CD4-positive, alpha-beta T cell treated with Interferon alpha-2 for 1 hour (primary cell): ENCODE data around the gene SAMD15.
"Not testable (repeated sequence)": the region's sequence is repeated elsewhere in the genome, so short reads cannot be mapped to it uniquely, and the experiment has no call there.

Source experiments
- DNase-seq, 2 donors: peaks; one replicate each; pipeline ENCODE4 v3.0.0-alpha.2; 2020 to 2022

Gene SAMD15

GRCh38 chr14:77375973-77376770, 1.0 kb upstream of the SAMD15 start:
- DNase-seq = peak in 1 of 2 donors; percentile 4

DNA sequence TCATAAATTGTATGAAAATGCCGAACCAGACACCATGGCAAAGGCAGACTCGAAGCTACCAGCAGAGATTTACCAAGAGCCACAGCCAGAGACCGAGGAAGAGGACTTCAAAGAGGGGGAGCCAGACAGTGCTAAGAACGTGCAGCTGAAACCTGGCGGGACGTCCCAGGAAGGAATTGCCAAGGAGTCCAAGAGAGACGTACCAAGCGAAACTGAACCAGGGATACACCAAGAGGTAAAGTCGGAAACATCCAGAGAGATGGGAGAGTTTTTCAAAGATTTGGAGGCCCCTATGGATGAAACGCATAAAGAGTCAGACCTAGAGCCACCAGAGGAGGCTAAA, 294 bp downstream of the SAMD15 start:
- no peak for DNase-seq

DNA sequence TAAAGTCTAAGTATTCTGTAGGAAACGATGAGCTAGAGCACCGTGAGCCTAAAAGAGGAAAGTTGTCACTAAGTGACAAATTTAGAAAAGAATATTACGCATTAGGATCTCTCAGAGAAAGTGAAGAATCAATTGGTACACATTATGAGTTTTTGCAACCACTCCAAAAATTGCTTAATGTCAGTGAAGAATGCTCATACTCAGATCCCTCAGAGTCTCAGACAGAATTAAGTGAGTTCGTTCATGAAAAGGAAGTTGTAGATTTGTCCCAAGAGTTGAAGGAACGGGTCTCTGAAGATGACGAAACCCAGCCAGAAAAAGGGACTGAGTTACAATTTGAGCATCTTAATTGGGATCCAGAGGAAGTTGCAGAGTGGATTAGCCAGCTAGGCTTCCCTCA, 1.5 kb downstream of the SAMD15 start:
- DNase-seq = no peak

DNA sequence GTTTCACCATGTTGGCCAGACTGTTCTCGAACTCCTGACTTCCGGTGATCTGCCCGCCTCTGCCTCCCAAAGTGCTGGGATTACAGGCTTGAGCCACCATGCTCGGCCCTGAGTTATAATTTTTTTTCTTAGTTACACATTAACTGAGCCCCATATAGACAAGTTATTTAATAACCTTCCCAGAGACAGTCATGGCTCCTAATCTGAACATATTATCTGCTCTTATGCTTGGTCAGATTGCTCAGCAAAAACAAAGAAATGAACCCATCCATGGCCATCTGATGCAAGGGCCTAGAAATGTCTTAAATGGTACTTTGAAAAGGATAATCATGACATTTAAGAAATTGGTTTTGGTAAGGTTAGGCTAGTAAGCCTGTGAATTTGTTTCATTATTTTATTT, 13.0 kb downstream of the SAMD15 start:
- no peak for DNase-seq

GRCh38 chr14:77400216-77400615, 23.0 kb downstream of the SAMD15 start:
- DNase-seq = no peak

DNA sequence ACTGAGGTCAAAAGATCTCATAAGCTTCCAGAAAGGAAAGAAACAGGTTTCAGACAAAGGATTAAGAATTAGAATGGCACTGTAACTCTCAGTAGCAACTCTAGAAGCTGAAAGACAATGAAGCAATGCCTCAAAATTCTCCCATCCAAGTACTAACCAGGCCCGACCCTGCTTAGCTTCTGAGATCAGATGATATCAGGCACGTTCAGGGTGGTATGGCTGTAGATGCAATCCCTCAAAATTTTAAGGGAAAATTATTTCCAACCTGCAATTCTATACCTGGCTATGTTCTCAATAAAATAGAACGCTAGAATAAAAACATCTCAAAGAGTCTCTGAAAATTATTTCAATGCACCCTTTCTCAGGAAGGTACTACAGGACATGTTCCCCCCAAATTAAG, 26.6 kb downstream of the SAMD15 start:
- no peak for DNase-seq

GRCh38 chr14:77406086-77406485, 28.9 kb downstream of the SAMD15 start:
- no peak for DNase-seq

GRCh38 chr14:77406718-77407117, 29.5 kb downstream of the SAMD15 start:
- DNase-seq = no peak

- DNase-seq = no peak
Observed at GRCh38 chr14:77407158-77407557, 30.0 kb downstream of the SAMD15 start.

GRCh38 chr14:77409131-77409533, 32.0 kb downstream of the SAMD15 start:
- DNase-seq = no peak

GRCh38 chr14:77415403-77416030, 38.3 kb downstream of the SAMD15 start:
- DNase-seq = not testable (repeated sequence)

- not testable (repeated sequence) for DNase-seq
Observed at GRCh38 chr14:77416098-77416497, 38.9 kb downstream of the SAMD15 start.

DNA sequence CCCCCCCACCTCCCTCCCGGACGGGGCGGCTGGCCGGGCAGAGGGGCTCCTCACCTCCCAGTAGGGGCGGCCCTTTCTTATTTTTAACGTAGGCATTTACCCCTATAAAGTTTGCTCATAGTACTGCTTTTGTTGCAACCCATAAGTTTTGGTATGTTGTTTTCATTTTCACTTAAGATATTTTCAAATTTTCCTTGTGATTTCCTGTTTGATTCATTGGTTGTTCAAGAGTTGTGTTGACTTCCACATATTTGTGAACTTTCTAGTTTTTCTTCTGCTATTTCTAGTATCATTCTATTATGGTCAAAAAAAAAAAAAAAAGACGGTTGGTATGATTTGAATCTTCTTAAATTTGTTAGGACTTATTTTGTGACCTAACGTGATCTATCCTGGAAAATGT, 39.7 kb downstream of the SAMD15 start:
- no peak for DNase-seq

GRCh38 chr14:77421201-77421600, 44.0 kb downstream of the SAMD15 start:
- DNase-seq = no peak

GRCh38 chr14:77423423-77423822, 46.2 kb downstream of the SAMD15 start, which contains the start of gene NOXRED1:
Gene NOXRED1 (minus strand): TSS chr14:77423523. CDS start chr14:77422889, 634 bp downstream.
- no peak for DNase-seq

DNA sequence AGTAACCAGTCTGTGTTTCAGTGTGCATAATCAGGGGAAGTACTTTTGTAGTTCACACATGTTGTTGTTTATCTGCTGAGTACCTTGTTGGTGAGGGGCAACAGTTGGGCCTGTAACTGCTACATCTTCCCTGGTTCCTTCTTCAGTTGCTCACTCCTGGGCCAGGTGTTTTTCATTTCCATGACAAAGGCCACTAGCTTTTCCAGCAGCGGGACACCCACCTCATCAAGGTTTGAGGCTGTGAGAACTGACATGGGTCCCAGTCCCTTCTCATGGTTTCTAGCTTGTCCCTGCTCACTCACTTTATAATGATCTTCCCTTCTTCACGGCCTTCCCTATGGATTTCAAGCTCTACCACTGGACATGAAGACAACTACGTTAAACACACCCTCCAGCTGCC, 47.7 kb downstream of the SAMD15 start:
- DNase-seq = no peak

DNA sequence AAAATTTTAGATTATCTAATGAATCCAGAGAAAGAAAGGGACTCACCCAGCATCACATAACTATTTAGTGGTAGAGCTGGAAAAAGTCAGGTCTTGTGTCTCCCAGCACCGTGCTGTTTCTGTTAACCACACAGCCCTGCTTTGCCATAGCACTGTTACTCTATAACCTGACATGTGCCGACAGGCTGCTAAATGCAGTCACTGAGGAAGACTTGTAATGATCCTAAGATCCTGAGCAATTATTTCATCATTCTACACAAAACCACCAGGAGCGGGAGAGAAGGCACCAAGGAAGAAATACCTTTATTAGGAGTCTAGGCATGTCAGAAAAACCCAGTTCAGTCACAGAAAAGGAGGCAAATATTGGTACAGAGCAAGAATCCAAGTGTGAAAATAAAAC, 49.2 kb downstream of the SAMD15 start:
- DNase-seq = no peak

- no peak for DNase-seq
Observed at GRCh38 chr14:77436042-77436441, 58.9 kb downstream of the SAMD15 start.

- no peak for DNase-seq
Observed at GRCh38 chr14:77438596-77438995, 61.4 kb downstream of the SAMD15 start.

- no peak for DNase-seq
Observed at GRCh38 chr14:77439861-77440260, 62.7 kb downstream of the SAMD15 start.
